ENCODE data around the gene SMIM31.

Gene SMIM31

GRCh38 chr4:164753873-164754488 is at the start of gene SMIM31:
Gene SMIM31, plus strand, starts transcription at chr4:164754131. Its CDS starts 16,313 bp downstream, at chr4:164770444.
- no peak for DNase-seq

- DNase-seq, result no peak
Observed at GRCh38 chr4:164706675-164707074, 47.3 kb upstream of the SMIM31 start.

- DNase-seq, result no peak
Observed at GRCh38 chr4:164716901-164717300, 37.0 kb upstream of the SMIM31 start.

- no peak for DNase-seq
Observed at GRCh38 chr4:164718827-164719226, 35.1 kb upstream of the SMIM31 start.

- DNase-seq, result no peak
Observed at GRCh38 chr4:164725066-164725465, 28.9 kb upstream of the SMIM31 start.

GRCh38 chr4:164730705-164731393 is 23.1 kb upstream of the SMIM31 start:
- DNase-seq, result no peak

GRCh38 chr4:164731827-164732474 is 22.0 kb upstream of the SMIM31 start:
- DNase-seq, result no peak

- DNase-seq, result no peak
Observed at GRCh38 chr4:164734484-164734883, 19.4 kb upstream of the SMIM31 start.

GRCh38 chr4:164748375-164748774 is 5.6 kb upstream of the SMIM31 start:
- DNase-seq, result no peak

- DNase-seq, result no peak
Observed at GRCh38 chr4:164755432-164755831, 1.5 kb downstream of the SMIM31 start.

- DNase-seq, result no peak
Observed at GRCh38 chr4:164756686-164757085, 2.8 kb downstream of the SMIM31 start.

GRCh38 chr4:164761241-164761640 is 7.3 kb downstream of the SMIM31 start:
- DNase-seq, result no peak

- no peak for DNase-seq
Observed at GRCh38 chr4:164761746-164762275, 7.9 kb downstream of the SMIM31 start.

- DNase-seq, result no peak
Observed at GRCh38 chr4:164765096-164765495, 11.2 kb downstream of the SMIM31 start.

- no peak for DNase-seq
Observed at GRCh38 chr4:164765833-164766232, 11.9 kb downstream of the SMIM31 start.

GRCh38 chr4:164768516-164768915 is 14.6 kb downstream of the SMIM31 start:
- no peak for DNase-seq

- DNase-seq, result no peak
Observed at GRCh38 chr4:164770010-164770724, 16.2 kb downstream of the SMIM31 start.

GRCh38 chr4:164771088-164771487 is 17.2 kb downstream of the SMIM31 start:
- no peak for DNase-seq

GRCh38 chr4:164772076-164772475 is 18.1 kb downstream of the SMIM31 start:
- no peak for DNase-seq

GRCh38 chr4:164779080-164779479 is 25.1 kb downstream of the SMIM31 start:
- no peak for DNase-seq

- DNase-seq, result no peak
Observed at GRCh38 chr4:164779811-164780216, 25.9 kb downstream of the SMIM31 start.

GRCh38 chr4:164780839-164781238 is 26.9 kb downstream of the SMIM31 start:
- DNase-seq, result no peak

GRCh38 chr4:164783976-164784375 is 30.0 kb downstream of the SMIM31 start:
- no peak for DNase-seq
